HG03575 (cell line): ENCODE data around the gene PARD3.

Source experiments
- ATAC-seq: cut with Tn5 transposase; IDR thresholded peaks from one replicate; pipeline ENCODE4 v1.9.1; 2021; ENCODE audit not compliant: unreplicated experiment, insufficient number of reproducible peaks, low FRiP score; ENCODE audit errors: extremely low read depth

PARD3 gene

GRCh38 chr10:34345383-34345782 is 469.7 kb downstream of the PARD3 start:
- no peak for ATAC-seq

DNA sequence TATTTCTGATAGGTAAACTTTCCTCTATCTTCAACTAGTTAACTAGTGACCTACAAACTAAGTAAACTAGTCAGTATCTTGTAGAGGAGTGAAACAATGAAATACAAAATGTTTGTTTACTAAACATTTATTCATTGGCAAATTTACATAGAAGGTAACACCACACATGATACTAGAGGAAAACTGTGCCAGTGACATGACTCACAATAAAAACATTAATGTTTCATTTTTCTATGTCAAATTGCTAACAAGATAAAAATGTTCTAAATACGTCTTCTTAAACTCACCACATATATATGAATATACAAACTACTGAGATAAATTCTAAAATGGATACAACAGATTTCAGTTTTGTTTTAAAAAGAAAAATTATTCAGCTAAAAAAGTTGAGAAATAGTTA is 471.3 kb downstream of the PARD3 start:
- ATAC-seq, result no peak

DNA sequence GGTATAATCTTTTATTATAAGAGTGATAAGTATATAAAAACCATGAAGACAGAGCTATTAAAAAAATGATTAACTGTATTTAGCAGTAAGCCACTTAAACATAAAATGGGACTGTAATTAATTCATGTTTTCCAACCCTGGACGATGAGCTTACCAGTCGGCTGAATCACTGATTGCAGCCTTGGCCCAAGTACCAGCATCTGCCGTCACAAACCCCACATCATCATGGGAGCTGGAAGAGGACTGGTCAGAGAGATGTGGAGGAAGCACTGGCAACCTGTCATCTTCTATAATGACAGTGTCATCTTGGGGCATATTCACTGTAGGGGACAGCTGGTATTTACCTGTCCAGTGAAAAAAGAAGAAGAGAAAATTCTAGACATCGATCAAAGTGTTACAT is 473.6 kb downstream of the PARD3 start:
- ATAC-seq, result no peak

GRCh38 chr10:34340934-34341333 is 474.2 kb downstream of the PARD3 start:
- no peak for ATAC-seq

- no peak for ATAC-seq
These were observed 475.1 kb downstream of the PARD3 start for GRCh38 chr10:34339816-34340553.

DNA sequence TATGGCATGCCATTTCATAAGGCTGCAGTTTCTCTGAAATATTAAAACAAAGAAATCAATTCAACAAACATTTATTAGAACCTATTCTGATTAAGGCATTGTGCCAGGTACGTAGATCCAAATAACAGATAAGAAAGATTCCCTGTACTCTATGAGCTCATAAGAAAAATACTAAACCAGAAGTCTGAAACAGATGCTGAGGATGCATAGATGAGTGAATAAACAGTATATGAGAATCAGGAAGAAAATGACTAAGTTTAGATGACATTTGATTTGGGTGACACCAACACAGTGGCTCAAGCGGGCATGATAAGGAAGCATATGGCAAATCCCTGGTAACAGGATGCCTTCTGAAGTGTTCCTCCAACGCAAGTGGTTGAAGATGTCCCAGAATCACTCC is 477.2 kb downstream of the PARD3 start:
- no peak for ATAC-seq

DNA sequence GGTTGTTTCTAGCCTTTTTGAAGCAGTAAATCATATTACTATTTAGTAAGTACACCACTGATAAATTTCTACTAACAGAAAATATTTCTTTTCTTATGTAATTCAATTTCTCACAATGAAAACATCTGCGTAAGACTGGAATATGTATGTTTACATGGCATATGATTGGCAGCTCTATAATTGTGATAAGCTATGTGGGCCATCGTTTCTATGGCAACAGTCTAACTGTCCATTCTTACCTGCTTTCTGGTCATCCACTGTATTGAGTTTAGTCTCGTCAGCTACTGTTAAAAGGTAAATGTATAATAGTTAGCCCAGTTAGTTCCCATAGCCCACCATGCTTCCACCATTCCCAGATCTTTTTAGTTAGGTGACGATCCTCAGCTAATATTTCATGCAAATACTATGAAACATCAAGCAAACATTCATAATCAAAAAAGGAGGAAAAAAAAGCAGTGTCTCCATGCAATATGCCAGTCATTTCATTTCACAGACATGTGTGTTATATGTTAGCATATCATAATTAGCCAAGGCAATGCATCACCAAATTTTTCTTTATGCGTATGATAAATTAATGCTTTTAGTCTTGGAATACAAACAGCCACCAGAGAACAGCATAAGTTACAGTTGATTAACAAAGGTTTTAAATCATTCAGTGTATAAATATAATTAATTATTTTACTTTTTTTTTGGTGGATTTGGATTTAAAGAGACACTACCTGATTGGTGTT is 479.0 kb downstream of the PARD3 start:
- no peak for ATAC-seq

- ATAC-seq, result no peak
These were observed 480.2 kb downstream of the PARD3 start for GRCh38 chr10:34334908-34335307.

- no peak for ATAC-seq
These were observed 481.6 kb downstream of the PARD3 start for GRCh38 chr10:34333513-34333912.

GRCh38 chr10:34327184-34327583 is 487.9 kb downstream of the PARD3 start:
- ATAC-seq, result no peak

DNA sequence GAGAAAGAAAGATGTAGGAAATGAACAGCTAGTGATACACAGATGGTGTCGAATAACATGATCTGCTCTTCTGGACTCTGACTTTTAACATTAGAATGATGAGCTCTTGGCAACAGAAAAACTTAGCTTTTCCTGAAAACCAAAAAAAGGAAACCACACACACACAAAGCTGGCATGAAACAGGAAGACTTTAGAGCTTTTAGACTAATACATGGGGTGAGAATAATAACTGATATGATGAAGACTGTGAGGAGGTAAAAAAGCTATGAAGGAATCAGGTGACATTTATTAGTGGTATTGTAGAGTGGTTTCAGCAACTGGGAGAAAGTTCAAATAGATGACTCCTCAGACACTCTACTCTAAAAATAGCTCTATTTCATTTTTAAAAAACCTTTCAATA is 491.9 kb downstream of the PARD3 start:
- ATAC-seq, result no peak

DNA sequence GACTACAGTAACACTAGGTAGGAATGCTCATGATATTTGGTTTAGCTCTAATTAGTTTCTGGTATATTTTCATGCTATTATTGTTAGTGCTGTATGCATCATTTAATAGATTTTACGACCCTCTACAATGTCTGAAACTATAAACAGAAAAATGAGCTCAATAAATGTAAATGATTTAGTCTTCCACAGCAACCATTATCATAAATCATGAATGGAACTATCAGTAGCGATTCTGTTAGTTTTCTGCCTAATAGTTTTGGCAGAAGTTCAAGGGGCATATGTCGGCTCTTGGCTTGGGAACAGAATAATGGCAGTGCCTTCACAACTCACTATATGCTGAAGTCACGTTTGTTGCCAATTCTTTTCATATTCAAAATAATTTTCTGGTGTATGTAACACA is 494.8 kb downstream of the PARD3 start:
- no peak for ATAC-seq

GRCh38 chr10:34319197-34319846 is 495.8 kb downstream of the PARD3 start:
- no peak for ATAC-seq

GRCh38 chr10:34316154-34316553 is 498.9 kb downstream of the PARD3 start:
- no peak for ATAC-seq

DNA sequence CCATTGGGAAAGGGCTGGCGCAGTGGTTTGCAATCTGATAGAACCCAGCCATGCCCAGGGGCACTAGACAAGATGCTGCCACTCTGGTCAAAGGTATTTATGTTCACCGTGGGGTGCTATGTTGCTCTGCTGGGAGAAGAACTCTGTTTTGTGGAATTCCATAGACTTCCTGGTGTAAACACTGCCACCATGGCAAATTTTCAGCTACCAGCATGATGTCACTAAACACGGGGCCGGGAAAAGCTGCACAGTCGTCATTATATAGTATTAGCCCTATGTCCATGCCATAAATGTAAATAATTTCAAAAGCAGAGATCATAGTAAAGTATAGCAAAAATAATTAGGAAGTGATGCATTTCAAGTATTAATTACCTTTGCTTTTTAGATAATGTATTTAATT is 500.6 kb downstream of the PARD3 start:
- ATAC-seq, result no peak

- ATAC-seq, result no peak
These were observed 501.2 kb downstream of the PARD3 start for GRCh38 chr10:34313888-34314287.

GRCh38 chr10:34313353-34313752 is 501.7 kb downstream of the PARD3 start:
- no peak for ATAC-seq

- no peak for ATAC-seq
These were observed 503.4 kb downstream of the PARD3 start for GRCh38 chr10:34311679-34312078.

DNA sequence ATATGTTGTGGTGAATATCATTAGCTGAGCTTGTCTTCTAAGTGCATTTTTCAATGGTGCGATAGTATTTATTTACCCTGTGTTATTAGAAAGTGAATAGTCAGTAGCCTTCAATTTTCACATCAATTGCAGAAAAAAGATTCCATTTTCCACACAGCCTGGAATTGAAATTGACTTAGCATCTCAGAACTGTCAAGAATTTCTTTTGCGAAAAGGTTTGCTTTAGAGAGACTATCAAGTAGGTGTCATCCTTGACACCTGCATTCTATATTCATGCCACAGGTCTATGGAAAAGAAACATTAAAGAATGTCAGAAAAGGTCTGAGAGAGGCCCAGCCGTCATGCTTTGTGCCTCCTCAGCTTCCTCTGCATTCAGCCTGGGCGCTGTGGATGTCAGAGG is 504.9 kb downstream of the PARD3 start:
- no peak for ATAC-seq

DNA sequence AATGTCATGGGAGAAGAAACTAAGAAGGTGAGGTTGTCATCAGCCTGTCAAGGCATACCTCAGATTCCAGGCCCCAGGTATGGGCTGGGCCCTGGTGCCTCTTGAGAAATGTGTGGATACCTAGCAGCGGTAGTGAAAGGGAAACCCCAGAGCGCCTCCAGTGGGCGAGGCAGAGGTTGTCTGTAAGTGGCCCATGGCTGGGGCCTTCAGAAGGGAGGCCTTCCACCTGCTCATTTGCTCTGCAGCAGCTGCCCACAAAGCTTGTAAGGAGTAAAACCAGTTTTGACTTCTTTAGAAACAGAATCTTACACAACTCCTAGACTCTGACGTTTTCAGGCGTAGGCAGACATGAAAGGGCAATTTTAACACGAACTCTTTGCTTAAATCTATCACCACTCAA is 509.9 kb downstream of the PARD3 start:
- ATAC-seq, result no peak
